Ishikawa (cell line): ENCODE data around the gene WDR83.

Source experiments
- CEBPB ChIP-seq: IDR thresholded peaks from 2 replicates; pipeline ENCODE4 v1.6.1; 2012
- CREB1 ChIP-seq: IDR thresholded peaks from 2 replicates; pipeline ENCODE4 v1.6.1; 2012; ENCODE audit warnings: low read depth
- EGR1 ChIP-seq: IDR thresholded peaks from 2 replicates; pipeline ENCODE4 v1.6.1; 2012
- EP300 ChIP-seq: IDR thresholded peaks from 2 replicates; pipeline ENCODE4 v1.6.1; 2012; ENCODE audit warnings: borderline replicate concordance
- FOXM1 ChIP-seq: IDR thresholded peaks from 2 replicates; pipeline ENCODE4 v1.6.1; 2012; ENCODE audit warnings: low read depth, borderline replicate concordance
- NFIC ChIP-seq: IDR thresholded peaks from 2 replicates; pipeline ENCODE4 v1.6.1; 2012
- RAD21 ChIP-seq: IDR thresholded peaks from 2 replicates; pipeline ENCODE4 v1.6.1; 2012; ENCODE audit warnings: low read depth
- TAF1 ChIP-seq: IDR thresholded peaks from 2 replicates; pipeline ENCODE4 v1.6.1; 2012; ENCODE audit warnings: low read depth, mild to moderate bottlenecking
- TCF12 ChIP-seq: IDR thresholded peaks from 2 replicates; pipeline ENCODE4 v1.6.1; 2012; ENCODE audit warnings: low read depth
- TEAD4 ChIP-seq: IDR thresholded peaks from 2 replicates; pipeline ENCODE4 v1.6.1; 2012
- YY1 ChIP-seq: IDR thresholded peaks from 2 replicates; pipeline ENCODE4 v1.6.1; 2012; ENCODE audit warnings: low read depth
- ZBTB7A ChIP-seq: IDR thresholded peaks from 2 replicates; pipeline ENCODE4 v1.6.1; 2012; ENCODE audit warnings: low read depth
- TF ChIP-seq, protein P1 (sequence below): IDR thresholded peaks from 2 replicates; pipeline ENCODE4 v1.6.1; 2012
- TF ChIP-seq, protein P2 (sequence below): IDR thresholded peaks from 2 replicates; pipeline ENCODE4 v1.6.1; 2012; ENCODE audit warnings: low read depth, mild to moderate bottlenecking
- TF ChIP-seq, protein P3 (sequence below): IDR thresholded peaks from 2 replicates; pipeline ENCODE4 v1.6.1; 2012

WDR83 gene

DNA sequence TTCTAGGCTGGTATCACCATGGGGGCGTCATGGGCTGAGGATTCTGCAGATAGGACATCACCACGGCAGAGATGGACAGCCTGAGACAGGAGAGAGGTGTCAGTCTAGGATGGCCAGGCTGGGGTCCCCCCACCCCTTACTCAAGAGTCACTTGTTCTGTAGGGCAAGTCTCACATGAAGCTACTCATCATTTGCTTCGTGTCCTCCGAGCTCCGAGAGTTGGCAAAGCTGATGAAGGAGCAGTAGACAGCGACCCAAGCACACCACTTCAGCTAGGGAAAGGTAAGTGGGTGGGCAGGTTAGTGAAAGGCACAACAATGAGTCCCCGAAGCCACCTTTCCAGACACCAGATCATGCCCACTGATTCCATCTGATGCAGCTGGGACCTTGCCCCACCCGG is 1.7 kb downstream of the WDR83 start:
- no peak for TF ChIP-seq NFIC
- TF ChIP-seq TAF1, result no peak
- TF ChIP-seq TEAD4, result no peak
- TF ChIP-seq, protein P1, sequence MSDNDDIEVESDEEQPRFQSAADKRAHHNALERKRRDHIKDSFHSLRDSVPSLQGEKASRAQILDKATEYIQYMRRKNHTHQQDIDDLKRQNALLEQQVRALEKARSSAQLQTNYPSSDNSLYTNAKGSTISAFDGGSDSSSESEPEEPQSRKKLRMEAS, result no peak

DNA sequence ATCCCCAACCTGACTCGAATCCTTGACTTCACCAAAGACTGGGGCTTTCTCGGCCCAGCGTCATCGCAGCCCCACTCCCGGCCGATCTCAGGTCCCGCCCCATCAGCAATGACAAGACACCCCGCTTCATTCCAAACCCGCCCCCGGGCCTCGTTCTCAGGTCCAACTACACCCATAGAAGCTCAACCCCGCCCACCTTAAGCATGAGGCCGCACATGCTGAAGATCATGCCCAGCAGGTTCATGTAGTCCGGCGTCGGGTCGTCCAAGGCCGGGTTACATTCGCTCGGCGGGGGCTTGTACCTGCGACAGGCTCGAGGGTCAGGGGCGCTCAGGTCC is 2.3 kb downstream of the WDR83 start:
- no peak for TF ChIP-seq EP300
- TF ChIP-seq, protein P1, result peak; percentile 69

DNA sequence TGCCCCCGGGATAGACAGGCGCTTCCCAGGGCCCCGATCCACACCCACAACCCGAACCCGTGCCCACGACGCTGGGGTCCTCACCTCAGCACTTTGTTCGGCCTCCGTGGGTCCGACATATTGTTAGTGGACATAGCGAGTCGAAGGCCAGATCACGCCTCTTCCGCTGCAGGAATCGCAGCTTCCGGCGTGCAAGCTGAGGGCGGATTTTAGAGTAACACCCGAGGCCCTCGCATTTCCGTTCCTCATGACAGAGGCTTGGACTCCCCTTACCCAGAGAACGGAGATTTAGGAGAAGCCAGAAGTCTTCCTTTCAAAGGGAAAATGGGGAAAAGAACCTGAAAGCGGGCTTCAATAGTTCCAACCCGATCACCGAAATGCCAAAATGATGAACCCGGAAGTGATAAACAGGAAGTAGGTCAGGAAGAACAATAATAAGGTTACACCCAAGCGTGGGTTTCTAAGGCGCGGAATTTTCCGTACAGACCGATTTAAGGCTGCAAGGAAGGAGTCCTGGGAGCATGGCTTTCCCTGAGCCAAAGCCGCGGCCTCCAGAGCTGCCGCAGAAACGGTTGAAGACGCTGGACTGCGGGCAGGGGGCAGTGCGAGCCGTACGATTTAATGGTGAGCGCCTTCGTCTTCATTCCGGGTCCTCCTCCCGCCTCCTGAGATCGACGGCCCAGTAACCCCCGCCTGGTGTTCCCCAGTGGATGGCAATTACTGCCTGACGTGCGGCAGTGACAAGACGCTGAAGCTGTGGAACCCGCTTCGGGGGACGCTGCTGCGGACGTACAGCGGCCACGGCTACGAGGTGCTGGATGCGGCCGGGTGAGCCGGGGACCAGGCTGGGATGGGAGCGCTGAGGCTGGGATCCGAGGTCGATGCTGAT is 2.9 kb downstream of the WDR83 start:
- TF ChIP-seq, protein P2, sequence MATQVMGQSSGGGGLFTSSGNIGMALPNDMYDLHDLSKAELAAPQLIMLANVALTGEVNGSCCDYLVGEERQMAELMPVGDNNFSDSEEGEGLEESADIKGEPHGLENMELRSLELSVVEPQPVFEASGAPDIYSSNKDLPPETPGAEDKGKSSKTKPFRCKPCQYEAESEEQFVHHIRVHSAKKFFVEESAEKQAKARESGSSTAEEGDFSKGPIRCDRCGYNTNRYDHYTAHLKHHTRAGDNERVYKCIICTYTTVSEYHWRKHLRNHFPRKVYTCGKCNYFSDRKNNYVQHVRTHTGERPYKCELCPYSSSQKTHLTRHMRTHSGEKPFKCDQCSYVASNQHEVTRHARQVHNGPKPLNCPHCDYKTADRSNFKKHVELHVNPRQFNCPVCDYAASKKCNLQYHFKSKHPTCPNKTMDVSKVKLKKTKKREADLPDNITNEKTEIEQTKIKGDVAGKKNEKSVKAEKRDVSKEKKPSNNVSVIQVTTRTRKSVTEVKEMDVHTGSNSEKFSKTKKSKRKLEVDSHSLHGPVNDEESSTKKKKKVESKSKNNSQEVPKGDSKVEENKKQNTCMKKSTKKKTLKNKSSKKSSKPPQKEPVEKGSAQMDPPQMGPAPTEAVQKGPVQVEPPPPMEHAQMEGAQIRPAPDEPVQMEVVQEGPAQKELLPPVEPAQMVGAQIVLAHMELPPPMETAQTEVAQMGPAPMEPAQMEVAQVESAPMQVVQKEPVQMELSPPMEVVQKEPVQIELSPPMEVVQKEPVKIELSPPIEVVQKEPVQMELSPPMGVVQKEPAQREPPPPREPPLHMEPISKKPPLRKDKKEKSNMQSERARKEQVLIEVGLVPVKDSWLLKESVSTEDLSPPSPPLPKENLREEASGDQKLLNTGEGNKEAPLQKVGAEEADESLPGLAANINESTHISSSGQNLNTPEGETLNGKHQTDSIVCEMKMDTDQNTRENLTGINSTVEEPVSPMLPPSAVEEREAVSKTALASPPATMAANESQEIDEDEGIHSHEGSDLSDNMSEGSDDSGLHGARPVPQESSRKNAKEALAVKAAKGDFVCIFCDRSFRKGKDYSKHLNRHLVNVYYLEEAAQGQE, result no peak
- no peak for TF ChIP-seq EP300
- TF ChIP-seq, protein P3, sequence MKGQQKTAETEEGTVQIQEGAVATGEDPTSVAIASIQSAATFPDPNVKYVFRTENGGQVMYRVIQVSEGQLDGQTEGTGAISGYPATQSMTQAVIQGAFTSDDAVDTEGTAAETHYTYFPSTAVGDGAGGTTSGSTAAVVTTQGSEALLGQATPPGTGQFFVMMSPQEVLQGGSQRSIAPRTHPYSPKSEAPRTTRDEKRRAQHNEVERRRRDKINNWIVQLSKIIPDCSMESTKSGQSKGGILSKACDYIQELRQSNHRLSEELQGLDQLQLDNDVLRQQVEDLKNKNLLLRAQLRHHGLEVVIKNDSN, result peak; percentile 36
- TF ChIP-seq YY1, result peak; percentile 88
- TF ChIP-seq, protein P1, result peak; percentile 77
- peak; percentile 53; the same call in 1 of the 2 replicates for TF ChIP-seq CREB1
- TF ChIP-seq TAF1, result peak; percentile 81
- TF ChIP-seq TEAD4, result peak; percentile 34; the same call in 1 of the 2 replicates
- peak; percentile 27; the same call in 1 of the 2 replicates for TF ChIP-seq CEBPB
- 0 out of 2 replicates have a peak, but pooled peaks have one; percentile 17 for TF ChIP-seq EGR1
- 0 out of 2 replicates have a peak, but pooled peaks have one; percentile 18 for TF ChIP-seq NFIC
- TF ChIP-seq FOXM1, result peak; percentile 54; the same call in 1 of the 2 replicates
- no peak for TF ChIP-seq RAD21
- no peak for TF ChIP-seq ZBTB7A
- TF ChIP-seq TCF12, result peak; percentile 46; the same call in 1 of the 2 replicates

DNA sequence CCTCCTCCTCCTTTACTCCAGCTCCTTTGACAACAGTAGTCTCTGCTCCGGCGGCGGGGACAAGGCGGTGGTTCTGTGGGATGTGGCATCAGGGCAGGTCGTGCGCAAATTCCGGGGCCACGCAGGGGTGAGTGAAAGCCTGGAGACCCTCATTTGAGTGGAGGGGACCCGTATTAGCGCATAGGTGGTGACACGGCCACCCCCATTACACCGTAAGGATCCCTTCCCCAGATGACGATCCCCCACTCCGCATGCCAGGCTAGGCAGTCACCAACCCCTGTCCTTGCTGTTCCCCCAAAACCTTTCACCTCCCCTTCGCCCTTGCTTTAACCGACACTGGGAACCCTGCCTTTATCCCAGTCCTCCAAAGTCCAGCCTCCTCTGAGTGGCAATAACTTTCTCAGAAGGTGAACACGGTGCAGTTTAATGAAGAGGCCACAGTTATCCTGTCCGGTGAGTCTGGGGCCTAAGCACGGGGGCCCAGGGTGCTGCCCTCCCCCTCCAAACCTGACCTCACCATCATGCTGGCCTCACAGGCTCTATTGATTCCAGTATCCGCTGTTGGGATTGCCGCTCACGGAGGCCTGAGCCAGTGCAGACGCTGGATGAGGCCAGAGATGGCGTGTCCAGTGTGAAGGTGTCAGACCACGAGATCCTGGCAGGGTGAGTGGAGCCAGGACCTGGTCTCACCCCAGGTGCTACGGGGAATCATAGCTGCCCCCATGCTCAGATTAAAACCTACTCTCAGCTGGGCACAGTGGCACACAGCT is 3.7 kb downstream of the WDR83 start:
- TF ChIP-seq YY1 (no peak), EGR1 (no peak), CREB1 (no peak), TEAD4 (no peak), FOXM1 (no peak), ZBTB7A (no peak), TCF12 (no peak)
- TF ChIP-seq, protein P2, result no peak
- TF ChIP-seq, protein P3, result no peak

DNA sequence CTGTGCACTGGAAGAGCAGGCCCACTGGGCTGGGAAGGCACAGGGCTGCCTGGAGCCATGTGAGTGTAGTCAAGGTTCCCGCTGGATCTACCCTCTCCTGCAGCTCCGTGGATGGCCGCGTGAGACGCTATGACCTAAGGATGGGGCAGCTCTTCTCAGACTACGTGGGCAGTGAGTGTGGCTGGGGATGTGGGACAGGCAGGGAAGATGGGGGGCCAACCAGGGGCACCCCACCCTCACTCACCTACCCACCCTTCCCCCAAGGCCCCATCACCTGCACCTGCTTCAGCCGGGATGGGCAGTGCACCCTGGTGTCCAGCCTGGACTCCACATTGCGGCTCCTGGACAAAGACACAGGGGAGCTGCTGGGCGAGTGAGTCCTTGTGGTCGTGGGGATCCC is 6.1 kb downstream of the WDR83 start:
- TF ChIP-seq NFIC (no peak), EP300 (no peak), RAD21 (no peak), CEBPB (no peak)
- TF ChIP-seq, protein P2, result no peak
